NCI-H146 treated with DMSO at 0.1 percent for 48 hours (cell line): Measurements from ENCODE around the gene MUC22.
"Not testable (repeated sequence)": the region's sequence is repeated elsewhere in the genome, so short reads cannot be mapped to it uniquely, and the experiment has no call there.

Experiments
- DNase-seq: peaks from one replicate; lab custom pipeline; 2025; ENCODE audit not compliant: unreplicated experiment; lab: John Stamatoyannopoulos, UW

MUC22 gene

GRCh38 chr6:31037169-31037568 lies 26.9 kb downstream of the MUC22 start:
- DNase-seq = no peak

GRCh38 chr6:31037682-31038081 lies 27.4 kb downstream of the MUC22 start:
- DNase-seq = no peak

DNA sequence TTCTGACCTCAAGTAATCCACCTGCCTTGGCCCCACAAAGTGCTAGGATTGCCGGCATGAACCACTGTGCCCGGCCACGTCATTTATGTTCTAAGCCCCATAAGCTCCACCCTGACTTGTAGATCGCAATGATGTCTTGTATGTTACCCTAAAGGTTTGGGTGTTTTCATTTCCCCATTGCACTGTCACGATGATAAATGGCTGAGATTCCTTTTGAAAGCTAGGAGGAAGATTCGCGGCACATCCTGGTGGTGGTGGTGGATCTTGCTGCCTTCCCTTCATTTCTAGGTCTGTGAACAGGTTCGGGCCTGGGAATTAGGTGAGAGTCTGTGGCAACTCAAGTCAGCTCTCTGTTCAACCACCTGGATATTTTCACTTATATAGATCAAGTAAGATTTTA lies 28.3 kb downstream of the MUC22 start:
- no peak for DNase-seq

- DNase-seq = no peak
Observed at GRCh38 chr6:31040801-31041200, 30.5 kb downstream of the MUC22 start.

DNA sequence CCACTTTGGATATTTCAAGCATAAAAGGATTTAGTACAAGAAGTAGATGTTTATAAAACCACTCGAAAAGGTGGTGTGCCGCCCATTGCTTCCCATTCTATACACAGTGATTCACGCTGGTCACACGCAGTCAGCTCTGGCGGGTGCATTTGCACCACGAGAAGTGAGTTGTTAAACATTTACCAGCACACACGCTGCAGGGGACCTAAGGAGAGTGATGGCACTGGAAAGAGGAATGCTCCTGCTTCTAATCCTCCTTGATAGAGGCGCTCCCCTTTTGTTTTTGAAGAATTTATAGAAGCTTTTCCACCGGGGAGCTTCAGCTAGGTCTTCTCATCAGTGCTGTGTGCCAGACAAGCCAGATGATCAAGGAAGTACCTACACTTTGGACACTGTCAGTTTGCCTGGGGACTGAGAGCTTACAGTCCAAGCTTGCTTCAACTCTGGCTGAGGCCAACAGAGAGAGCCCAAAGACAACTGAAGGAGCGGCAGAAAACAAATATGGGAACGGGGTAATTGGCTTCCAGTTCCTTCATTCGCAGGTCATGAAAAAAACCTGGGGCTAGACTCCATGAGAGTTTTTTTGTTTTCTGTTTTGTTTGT lies 31.2 kb downstream of the MUC22 start:
- no peak for DNase-seq

GRCh38 chr6:31042806-31043205 lies 32.5 kb downstream of the MUC22 start:
- DNase-seq = peak; percentile 6

- DNase-seq = no peak
Observed at GRCh38 chr6:31048099-31048498, 37.8 kb downstream of the MUC22 start.

DNA sequence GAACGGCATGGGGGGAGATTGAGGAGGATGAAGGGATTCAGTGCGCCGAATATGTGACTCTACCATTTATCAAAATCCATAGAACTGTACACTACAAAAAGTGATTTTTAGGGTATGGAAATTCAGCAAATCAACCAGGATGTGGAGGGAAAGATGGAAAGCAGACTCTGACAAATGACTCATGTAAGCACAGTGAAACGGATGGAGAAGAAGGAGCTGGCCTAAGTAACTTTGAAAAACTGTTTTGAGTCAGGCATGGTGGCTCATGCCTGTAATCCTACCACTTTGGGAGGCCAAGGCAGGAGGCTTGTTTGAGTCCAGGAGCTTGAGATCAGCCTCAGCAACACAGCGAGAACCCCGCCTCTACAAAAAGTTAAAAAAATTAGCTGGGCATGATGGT lies 39.2 kb downstream of the MUC22 start:
- DNase-seq = no peak

GRCh38 chr6:31053187-31053586 lies 42.9 kb downstream of the MUC22 start:
- DNase-seq = not testable (repeated sequence)

GRCh38 chr6:31053873-31054272 lies 43.6 kb downstream of the MUC22 start:
- DNase-seq = no peak

GRCh38 chr6:31055441-31055840 lies 45.2 kb downstream of the MUC22 start:
- DNase-seq = no peak

GRCh38 chr6:31057426-31058003 lies 47.2 kb downstream of the MUC22 start:
- DNase-seq = no peak

GRCh38 chr6:31058128-31058894 lies 48.0 kb downstream of the MUC22 start:
- DNase-seq = no peak

DNA sequence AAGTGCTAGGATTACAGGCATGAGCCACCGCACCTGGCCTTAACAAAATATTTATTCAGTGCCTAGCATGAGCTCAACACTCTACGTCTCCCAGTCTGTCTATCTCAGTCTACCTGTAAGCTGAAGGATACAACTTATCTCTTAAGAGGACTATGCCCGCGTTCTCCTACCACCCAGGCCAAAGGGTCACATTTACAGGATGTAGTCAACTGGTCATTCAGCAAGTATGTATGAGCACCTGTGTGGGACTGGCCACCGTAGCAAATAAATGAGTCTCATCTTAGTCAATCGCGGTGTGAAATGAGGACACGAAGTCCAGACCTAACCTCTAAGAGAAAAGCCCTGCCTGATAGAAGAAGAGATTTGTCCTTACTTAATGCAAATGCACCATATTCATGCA lies 49.9 kb downstream of the MUC22 start:
- no peak for DNase-seq

- no peak for DNase-seq
Observed at GRCh38 chr6:31063906-31064435, 53.7 kb downstream of the MUC22 start.

GRCh38 chr6:31065556-31065955 lies 55.3 kb downstream of the MUC22 start:
- DNase-seq = no peak

DNA sequence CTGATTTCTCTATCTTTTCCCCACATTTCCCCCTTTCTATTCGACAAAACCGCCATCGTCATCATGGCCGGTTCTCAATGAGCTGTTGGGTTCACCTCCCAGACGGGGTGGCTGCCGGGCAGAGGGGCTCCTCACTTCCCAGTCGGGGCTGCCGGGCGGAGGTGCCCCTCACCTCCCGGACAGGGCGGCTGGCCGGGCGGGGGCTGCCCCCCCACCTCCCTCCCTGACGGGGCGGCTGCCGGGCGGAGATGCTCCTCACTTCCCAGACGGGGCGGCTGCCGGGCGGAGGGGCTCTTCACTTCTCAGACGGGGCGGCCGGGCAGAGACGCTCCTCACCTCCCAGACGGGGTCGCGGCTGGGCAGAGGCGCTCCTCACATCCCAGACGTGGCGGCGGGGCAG lies 56.8 kb downstream of the MUC22 start:
- DNase-seq = not testable (repeated sequence)

DNA sequence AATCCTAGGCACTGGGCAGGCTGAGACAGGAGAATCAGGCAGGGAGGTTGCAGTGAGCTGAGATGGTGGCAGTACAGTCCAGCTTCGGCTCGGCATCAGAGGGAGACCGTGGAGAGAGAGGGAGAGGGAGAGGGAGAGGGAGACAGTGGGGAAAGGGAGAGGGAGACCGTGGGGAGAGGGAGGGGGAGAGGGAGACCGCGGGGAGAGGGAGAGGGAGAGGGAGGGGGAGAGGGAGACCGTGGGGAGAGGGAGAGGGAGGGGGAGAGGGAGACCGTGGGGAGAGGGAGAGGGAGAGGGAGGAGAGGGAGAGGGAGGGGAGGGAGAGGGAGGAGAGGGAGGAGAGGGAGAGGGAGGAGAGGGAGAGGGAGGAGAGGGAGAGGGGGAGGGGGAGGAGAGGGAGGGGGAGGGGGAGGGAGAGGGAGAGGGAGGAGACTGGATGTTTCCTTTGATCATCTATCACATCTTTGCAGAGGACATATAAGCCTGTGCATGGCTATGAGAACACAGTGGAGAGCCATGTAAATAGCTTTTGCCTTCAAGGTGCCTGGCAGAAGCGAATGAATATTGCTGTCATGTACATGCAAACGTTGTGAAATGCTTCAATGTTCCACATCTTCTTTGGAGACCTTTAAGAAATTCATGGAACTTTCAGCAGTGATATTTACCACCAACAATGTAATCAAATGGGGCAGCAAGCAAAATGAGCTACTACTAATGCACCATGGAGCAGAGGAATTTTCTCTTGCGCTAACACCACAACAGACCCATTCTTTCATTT lies 57.8 kb downstream of the MUC22 start:
- not testable (repeated sequence) for DNase-seq

GRCh38 chr6:31068669-31069340 lies 58.5 kb downstream of the MUC22 start:
- peak; percentile 51 for DNase-seq

DNA sequence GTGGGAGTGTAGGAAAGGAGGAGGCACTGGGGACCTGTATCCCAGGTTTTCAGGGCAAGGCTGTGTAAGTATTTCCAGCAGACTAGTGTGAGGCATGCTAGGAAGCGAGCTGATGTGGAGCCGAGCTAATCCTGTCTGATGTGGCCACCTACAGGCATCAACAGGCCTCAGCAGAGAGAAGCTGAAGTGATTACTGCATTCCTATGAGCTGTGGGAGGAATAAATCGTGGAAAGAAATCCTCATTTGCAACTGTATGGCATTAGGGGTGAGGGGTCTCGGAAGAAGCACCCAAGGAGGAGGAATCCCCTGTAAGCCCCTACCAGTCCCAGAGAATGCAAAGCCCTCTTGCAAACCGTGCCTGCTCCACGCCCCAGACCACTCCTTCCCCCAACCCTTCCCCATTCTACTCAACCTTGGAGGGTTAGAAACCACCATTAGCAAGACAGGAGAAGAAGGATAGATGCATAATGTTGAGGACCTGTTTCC lies 60.5 kb downstream of the MUC22 start:
- DNase-seq = no peak

DNA sequence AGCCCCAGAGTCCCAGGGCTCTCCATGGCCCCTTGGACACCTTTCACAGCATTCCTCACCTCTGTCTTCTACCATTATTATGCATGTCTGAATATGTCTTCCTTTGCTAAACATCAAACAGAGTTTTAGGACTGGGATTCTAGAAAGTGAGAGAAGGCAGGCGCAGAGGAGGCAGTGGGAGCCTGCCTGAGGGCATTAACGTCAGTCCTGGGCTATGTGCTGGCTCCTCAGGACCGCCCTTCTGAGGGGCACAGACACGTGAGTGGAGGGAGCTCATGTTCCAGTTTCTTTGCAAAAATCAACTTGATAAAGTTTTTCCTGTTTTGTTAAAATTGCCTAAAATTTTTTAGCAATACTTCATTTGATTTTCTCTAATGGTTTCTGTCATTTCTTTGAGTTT lies 64.1 kb downstream of the MUC22 start:
- no peak for DNase-seq
